K562 (cell line): ENCODE results near the gene LAGE3. TPM values are rescaled to one million over a fixed set of nuclear protein-coding genes. Genes with fewer than 3 reads are reported as not detected.

ENCODE experiments used
- BMI1 ChIP-seq: fragments of 150-350 bp; IDR thresholded peaks from 2 replicates; pipeline ENCODE4 v1.6.1; 2014; ENCODE audit warnings: low read length
- HIVEP1 ChIP-seq: fragments of 250-450 bp; sonication (Bioruptor Pico); IDR thresholded peaks from 2 replicates; pipeline ENCODE4 v1.4.0; 2020; ENCODE audit warnings: mild to moderate bottlenecking
- IRF9 ChIP-seq: fragments of 450-650 bp; IDR thresholded peaks from 2 replicates; pipeline ENCODE4 v1.6.1; 2016; ENCODE audit warnings: missing biosample characterization, missing genetic modification characterization
- LARP7 ChIP-seq: fragments of 450-650 bp; IDR thresholded peaks from 2 replicates; pipeline ENCODE4 v1.6.1; 2016
- NRF1 ChIP-seq, 2 experiments: fragments of 450-650 bp; IDR thresholded peaks in 1 of 2; conservative IDR thresholded peaks in 1 of 2; 2 replicates each; pipeline ENCODE4 v1.6.1; 2014; ENCODE audit warnings: mild to moderate bottlenecking in 2 of 2
- PHF21A ChIP-seq: fragments of 450-650 bp; IDR thresholded peaks from 2 replicates; pipeline ENCODE4 v1.6.1; 2017; ENCODE audit warnings: low read depth, borderline replicate concordance
- SREBF2 ChIP-seq: sonication (generic); formaldehyde crosslinking; IDR thresholded peaks from 2 replicates; pipeline ENCODE4 v1.4.0; 2020; ENCODE audit warnings: mild to moderate bottlenecking, missing genetic modification reagents
- TSC22D4 ChIP-seq: fragments of 450-650 bp; IDR thresholded peaks from 2 replicates; pipeline ENCODE4 v1.6.1; 2016; ENCODE audit warnings: missing genetic modification characterization, missing biosample characterization, control low read depth
- ZBTB33 ChIP-seq: sonication (generic); formaldehyde crosslinking; IDR thresholded peaks from 2 replicates; pipeline ENCODE4 v1.8.1; 2023; ENCODE audit warnings: mild to moderate bottlenecking, missing genetic modification reagents
- ZC3H11A ChIP-seq: IDR thresholded peaks from 2 replicates; pipeline ENCODE4 v1.6.1; 2012; ENCODE audit warnings: low read depth, low read length, improper control_type of control experiment
- ZNF121 ChIP-seq: sonication (generic); formaldehyde crosslinking; conservative IDR thresholded peaks from 2 replicates; pipeline ENCODE4 v1.8.0; 2022; ENCODE audit warnings: missing genetic modification reagents
- ZNF347 ChIP-seq: fragments of 450-650 bp; formaldehyde crosslinking; IDR thresholded peaks from 2 replicates; pipeline ENCODE4 v1.4.0; 2020; ENCODE audit warnings: low read depth, mild to moderate bottlenecking, moderate library complexity
- ZNF518B ChIP-seq: fragments of 250-450 bp; sonication (Bioruptor Pico); IDR thresholded peaks from 2 replicates; pipeline ENCODE4 v1.5.0; 2021; ENCODE audit warnings: mild to moderate bottlenecking, moderate library complexity
- ZNF655 ChIP-seq: fragments of 250-450 bp; sonication (Bioruptor Pico); IDR thresholded peaks from 2 replicates; pipeline ENCODE4 v1.5.0; 2021
- polyA plus RNA-seq, 8 experiments: library from polyadenylated mRNA; depleted of rRNA in 4 of 8; stranded (reverse) in 5 of 8; unstranded in 3 of 8; fragments of >200 nt; fragmentation: Nextera tagmentation in 2 of 8; fragmentation: Illumina TruSeq in 1 of 8; extraction: Ambion mirVana in 2 of 8; extraction: Trizol in 1 of 8; gene quantifications; 2 replicates each; pipeline versions ENCODE4 v1.2.1 to v1.2.3, GENCODE V29; 2011 to 2014; ENCODE audit warnings: inconsistent platforms in 1 of 8, missing spikeins in 1 of 8
- total RNA-seq, 7 experiments: library from RNA; depleted of rRNA in 6 of 7; stranded (reverse); fragments of >200 nt in 6 of 7; fragmentation: Illumina TruSeq in 2 of 7; extraction: Trizol in 2 of 7; gene quantifications; 2 replicates each; pipeline versions ENCODE4 v1.2.1 to v1.2.3, GENCODE V29; 2011 to 2021; ENCODE audit warnings: low replicate concordance in 1 of 7
- TF ChIP-seq, protein P1 (sequence below): fragments of 200-800 bp; sonication (Bioruptor generic); IDR thresholded peaks from 2 replicates; pipeline ENCODE4 v1.6.1; 2017; ENCODE audit warnings: missing genetic modification characterization, missing compliant biosample characterization
- TF ChIP-seq, protein P2 (sequence below): fragments of 250-450 bp; sonication (Bioruptor Pico); IDR thresholded peaks from 2 replicates; pipeline ENCODE4 v1.5.0; 2022; ENCODE audit warnings: mild to moderate bottlenecking

LAGE3 gene
- total and polyA plus RNA-seq, 9 of the 15 experiments (the other 6 are each of a cell fraction or from before 2014, with no cell fraction given): 28.2 to 125 (median 35.8) TPM

GRCh38 chrX:154458116-154458953 lies 20.7 kb downstream of the LAGE3 start, which contains the start of gene PLXNA3 (continued):
- TF ChIP-seq IRF9 (tag) (no peak), LARP7 (no peak), SREBF2 (CRISPR knock-in tag) (no peak), PHF21A (no peak), TSC22D4 (tag) (no peak), BMI1 (no peak), ZNF655 (no peak), NRF1 (conservative IDR thresholded peaks at IDR 0.05 in 1 of 2, IDR thresholded peaks at IDR 0.05 in 1 of 2) (no peak), ZBTB33 (CRISPR knock-in tag) (no peak), ZNF347 (CRISPR knock-in tag) (no peak), ZNF518B (CRISPR knock-in tag) (no peak), HIVEP1 (CRISPR knock-in tag) (no peak), ZC3H11A (no peak), ZNF121 (CRISPR knock-in tag) (no peak)
- TF ChIP-seq, protein P1, sequence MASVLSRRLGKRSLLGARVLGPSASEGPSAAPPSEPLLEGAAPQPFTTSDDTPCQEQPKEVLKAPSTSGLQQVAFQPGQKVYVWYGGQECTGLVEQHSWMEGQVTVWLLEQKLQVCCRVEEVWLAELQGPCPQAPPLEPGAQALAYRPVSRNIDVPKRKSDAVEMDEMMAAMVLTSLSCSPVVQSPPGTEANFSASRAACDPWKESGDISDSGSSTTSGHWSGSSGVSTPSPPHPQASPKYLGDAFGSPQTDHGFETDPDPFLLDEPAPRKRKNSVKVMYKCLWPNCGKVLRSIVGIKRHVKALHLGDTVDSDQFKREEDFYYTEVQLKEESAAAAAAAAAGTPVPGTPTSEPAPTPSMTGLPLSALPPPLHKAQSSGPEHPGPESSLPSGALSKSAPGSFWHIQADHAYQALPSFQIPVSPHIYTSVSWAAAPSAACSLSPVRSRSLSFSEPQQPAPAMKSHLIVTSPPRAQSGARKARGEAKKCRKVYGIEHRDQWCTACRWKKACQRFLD (CRISPR knock-in tag): no peak
- TF ChIP-seq, protein P2, sequence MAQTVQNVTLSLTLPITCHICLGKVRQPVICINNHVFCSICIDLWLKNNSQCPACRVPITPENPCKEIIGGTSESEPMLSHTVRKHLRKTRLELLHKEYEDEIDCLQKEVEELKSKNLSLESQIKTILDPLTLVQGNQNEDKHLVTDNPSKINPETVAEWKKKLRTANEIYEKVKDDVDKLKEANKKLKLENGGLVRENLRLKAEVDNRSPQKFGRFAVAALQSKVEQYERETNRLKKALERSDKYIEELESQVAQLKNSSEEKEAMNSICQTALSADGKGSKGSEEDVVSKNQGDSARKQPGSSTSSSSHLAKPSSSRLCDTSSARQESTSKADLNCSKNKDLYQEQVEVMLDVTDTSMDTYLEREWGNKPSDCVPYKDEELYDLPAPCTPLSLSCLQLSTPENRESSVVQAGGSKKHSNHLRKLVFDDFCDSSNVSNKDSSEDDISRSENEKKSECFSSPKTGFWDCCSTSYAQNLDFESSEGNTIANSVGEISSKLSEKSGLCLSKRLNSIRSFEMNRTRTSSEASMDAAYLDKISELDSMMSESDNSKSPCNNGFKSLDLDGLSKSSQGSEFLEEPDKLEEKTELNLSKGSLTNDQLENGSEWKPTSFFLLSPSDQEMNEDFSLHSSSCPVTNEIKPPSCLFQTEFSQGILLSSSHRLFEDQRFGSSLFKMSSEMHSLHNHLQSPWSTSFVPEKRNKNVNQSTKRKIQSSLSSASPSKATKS: no peak
